Activated naive CD4-positive, alpha-beta T cell treated with anti-CD3 and anti-CD28 coated beads for 36 hours (primary cell): ENCODE measurements around the gene ARFRP1. TPM values are rescaled to one million over a fixed set of nuclear protein-coding genes. Genes with fewer than 3 reads are reported as not detected.

Source experiments
- CTCF ChIA-PET: fragments of 350-600 bp; sonication (Branson Sonifier 250); formaldehyde crosslinking; loops from one replicate; lab custom pipeline; 2021; ENCODE audit warnings: antibody characterized with exemption; lab: Charles Lee
- DNase-seq: peaks from one replicate; pipeline ENCODE4 v3.0.0-alpha.2; 2020
- H3K27ac Mint-ChIP-seq: one replicate; pipeline ENCODE4 v1.8.0; 2021; ENCODE audit warnings: mild to moderate bottlenecking, mixed read lengths
- H3K27me3 Mint-ChIP-seq: one replicate; pipeline ENCODE4 v1.8.0; 2021; ENCODE audit warnings: low read depth, mixed read lengths
- H3K36me3 Mint-ChIP-seq: one replicate; pipeline ENCODE4 v1.8.0; 2021; ENCODE audit warnings: low read depth, mixed read lengths
- H3K4me1 Mint-ChIP-seq: one replicate; pipeline ENCODE4 v1.8.0; 2021; ENCODE audit warnings: low read depth, mixed read lengths
- H3K4me3 Mint-ChIP-seq: one replicate; pipeline ENCODE4 v1.8.0; 2021; ENCODE audit warnings: mild to moderate bottlenecking, moderate library complexity, mixed read lengths
- H3K9me3 Mint-ChIP-seq: one replicate; pipeline ENCODE4 v1.8.0; 2021; ENCODE audit warnings: mixed read lengths
- intact Hi-C: fragments of 100-400 bp; cut with micrococcal nuclease; formaldehyde crosslinking; loops from one replicate; pipeline ENCODE4 v1.15.1; 2023
- total RNA-seq, 2 experiments: library from RNA; stranded (reverse); gene quantifications; one replicate each; pipeline ENCODE4 v1.2.3, GENCODE V29; 2021

The ARFRP1 gene
- total RNA-seq = 10 to 100 TPM; 45.6 to 49.2 TPM

GRCh38 chr20:63707558-63708300, at the start of gene ARFRP1, which contains the start of gene ZGPAT:
Gene ARFRP1, minus strand, starts transcription at chr20:63707976. Its CDS starts 885 bp downstream, at chr20:63707091.
Gene ZGPAT, plus strand, starts transcription at chr20:63708039. Its CDS starts 542 bp downstream, at chr20:63708581.
- H3K4me3 Mint-ChIP-seq = peak within 1 kb of the TSS; percentile 80
- peak within 1 kb of the TSS; percentile 86 for H3K27ac Mint-ChIP-seq
- H3K36me3 Mint-ChIP-seq = peaks cover 36% of the 10 kb centered on the region
- DNase-seq = peak; percentile 90
- intact Hi-C loops = loop anchor here (1.0 to 2.0 kb wide), 7 partner anchors 29 to 249 kb away; partner anchors contain the start of genes GMEB2, LIME1, PTK6 and RTEL1
- CTCF ChIA-PET = interaction anchor here (0.6 to 1.9 kb wide), 13 partner anchors 10 to 188 kb away, joined by 3 to 15 read pairs (median 4); partner anchors contain the start of genes LIME1 and PTK6
- peaks cover 46% of the 10 kb centered on the region for H3K4me1 Mint-ChIP-seq
- no peaks in the 10 kb centered on the region for H3K27me3 Mint-ChIP-seq
- no peaks in the 10 kb centered on the region for H3K9me3 Mint-ChIP-seq

GRCh38 chr20:63756648-63756991, 48.8 kb upstream of the ARFRP1 start:
- H3K36me3 Mint-ChIP-seq = no peaks in the 10 kb centered on the region
- no peak overlapping the region for H3K4me3 Mint-ChIP-seq
- H3K9me3 Mint-ChIP-seq = no peaks in the 10 kb centered on the region
- peaks cover 9% of the 10 kb centered on the region for H3K4me1 Mint-ChIP-seq
- CTCF ChIA-PET = no interaction called here
- no peaks in the 10 kb centered on the region for H3K27me3 Mint-ChIP-seq
- no peak for DNase-seq
- intact Hi-C loops = no loop called here
- no peak overlapping the region for H3K27ac Mint-ChIP-seq

GRCh38 chr20:63755933-63756647, 48.3 kb upstream of the ARFRP1 start:
- Mint-ChIP-seq H3K27ac (no peak overlapping the region), H3K27me3 (no peaks in the 10 kb centered on the region), H3K36me3 (no peaks in the 10 kb centered on the region), H3K4me3 (no peak overlapping the region), H3K9me3 (no peaks in the 10 kb centered on the region), H3K4me1 (peaks cover 12% of the 10 kb centered on the region)
- CTCF ChIA-PET = no interaction called here
- DNase-seq = no peak
- intact Hi-C loops = no loop called here

- peaks cover 21% of the 10 kb centered on the region for H3K4me1 Mint-ChIP-seq
- no peak for DNase-seq
- H3K4me3 Mint-ChIP-seq = no peak overlapping the region
- intact Hi-C loops = no loop called here
- H3K27ac Mint-ChIP-seq = no peak overlapping the region
- no peaks in the 10 kb centered on the region for H3K27me3 Mint-ChIP-seq
- CTCF ChIA-PET = no interaction called here
- H3K36me3 Mint-ChIP-seq = no peaks in the 10 kb centered on the region
- H3K9me3 Mint-ChIP-seq = no peaks in the 10 kb centered on the region
Observed at GRCh38 chr20:63754008-63754407, 46.2 kb upstream of the ARFRP1 start.

- H3K27ac Mint-ChIP-seq = no peak overlapping the region
- intact Hi-C loops = no loop called here
- H3K27me3 Mint-ChIP-seq = no peaks in the 10 kb centered on the region
- CTCF ChIA-PET = no interaction called here
- H3K9me3 Mint-ChIP-seq = no peaks in the 10 kb centered on the region
- peaks cover 21% of the 10 kb centered on the region for H3K4me1 Mint-ChIP-seq
- H3K36me3 Mint-ChIP-seq = no peaks in the 10 kb centered on the region
- H3K4me3 Mint-ChIP-seq = no peak overlapping the region
- DNase-seq = no peak
Observed at GRCh38 chr20:63753381-63753780, 45.6 kb upstream of the ARFRP1 start.

- intact Hi-C loops = no loop called here
- Mint-ChIP-seq H3K36me3 (no peaks in the 10 kb centered on the region), H3K27ac (no peak overlapping the region), H3K9me3 (no peaks in the 10 kb centered on the region), H3K4me3 (no peak overlapping the region), H3K4me1 (peaks cover 21% of the 10 kb centered on the region), H3K27me3 (no peaks in the 10 kb centered on the region)
- CTCF ChIA-PET = no interaction called here
- DNase-seq = no peak
Observed at GRCh38 chr20:63752411-63753101, 44.8 kb upstream of the ARFRP1 start.

- Mint-ChIP-seq H3K4me1 (peaks cover 19% of the 10 kb centered on the region), H3K36me3 (no peaks in the 10 kb centered on the region), H3K27ac (peak overlapping the region; percentile 69), H3K9me3 (no peaks in the 10 kb centered on the region), H3K4me3 (peak overlapping the region; percentile 52), H3K27me3 (no peaks in the 10 kb centered on the region)
- DNase-seq = no peak
- intact Hi-C loops = no loop called here
- CTCF ChIA-PET = no interaction called here
Observed at GRCh38 chr20:63751471-63752271, 43.9 kb upstream of the ARFRP1 start.

GRCh38 chr20:63750807-63751470, 43.2 kb upstream of the ARFRP1 start:
- CTCF ChIA-PET = interaction anchor here (0.9 to 1.2 kb wide), 2 partner anchors 10 to 35 kb away, joined by 3 read pairs; no protein-coding TSS in a partner anchor
- Mint-ChIP-seq H3K4me3 (peak overlapping the region; percentile 52), H3K9me3 (no peaks in the 10 kb centered on the region), H3K27ac (peak overlapping the region; percentile 69), H3K27me3 (no peaks in the 10 kb centered on the region), H3K36me3 (no peaks in the 10 kb centered on the region), H3K4me1 (peaks cover 16% of the 10 kb centered on the region)
- intact Hi-C loops = no loop called here
- peak; percentile 72 for DNase-seq

GRCh38 chr20:63749597-63750508, 42.1 kb upstream of the ARFRP1 start:
- CTCF ChIA-PET = interaction anchor here (0.6 to 1.2 kb wide), 3 partner anchors 9 to 138 kb away, joined by 3 read pairs; no protein-coding TSS in a partner anchor
- no peaks in the 10 kb centered on the region for H3K9me3 Mint-ChIP-seq
- H3K27ac Mint-ChIP-seq = no peak overlapping the region
- H3K27me3 Mint-ChIP-seq = no peaks in the 10 kb centered on the region
- peaks cover 16% of the 10 kb centered on the region for H3K4me1 Mint-ChIP-seq
- intact Hi-C loops = no loop called here
- no peaks in the 10 kb centered on the region for H3K36me3 Mint-ChIP-seq
- no peak for DNase-seq
- H3K4me3 Mint-ChIP-seq = no peak overlapping the region

- no peaks in the 10 kb centered on the region for H3K36me3 Mint-ChIP-seq
- H3K9me3 Mint-ChIP-seq = no peaks in the 10 kb centered on the region
- CTCF ChIA-PET = no interaction called here
- H3K4me1 Mint-ChIP-seq = peaks cover 16% of the 10 kb centered on the region
- intact Hi-C loops = no loop called here
- H3K27me3 Mint-ChIP-seq = no peaks in the 10 kb centered on the region
- no peak overlapping the region for H3K4me3 Mint-ChIP-seq
- DNase-seq = no peak
- no peak overlapping the region for H3K27ac Mint-ChIP-seq
Observed at GRCh38 chr20:63748934-63749270, 41.1 kb upstream of the ARFRP1 start.
